H1 (cell line): ENCODE data around the gene FOSL1. TPM values are rescaled to one million over a fixed set of nuclear protein-coding genes. Genes with fewer than 3 reads are reported as not detected.
A peak's percentile ranks its signal among the peaks of the same experiment; 100 is the strongest.

Experiments
- CTCF ChIA-PET: fragments of 300-600 bp; sonication (Branson Sonifier 250); formaldehyde crosslinking; loops from one replicate; lab custom pipeline; 2021; ENCODE audit not compliant: partially characterized antibody; lab: Charles Lee
- POLR2A ChIA-PET: fragments of 300-600 bp; sonication (Branson Sonifier 250); formaldehyde crosslinking; loops from one replicate; lab custom pipeline; 2021; ENCODE audit warnings: inconsistent platforms; ENCODE audit not compliant: partially characterized antibody; lab: Charles Lee
- DNase-seq, 2 experiments: peaks; one replicate each; pipeline versions ENCODE4 v3.0.0 to v3.0.0-alpha.2; 2010 to 2022; ENCODE audit warnings: low spot score in 2 of 2, low read depth in 1 of 2, mixed read lengths in 1 of 2
- FAIRE-seq: peaks from 2 replicates; lab custom pipeline; 2011; peaks lifted over from hg19 to GRCh38; lab: Jason Lieb, UNC
- H2AFZ ChIP-seq: 2 replicates; pipeline ENCODE4 v1.8.1; 2012; ENCODE audit warnings: low read length, inconsistent platforms
- H2AK5ac ChIP-seq: 2 replicates; pipeline ENCODE4 v1.6.1; 2013; ENCODE audit warnings: low read depth, low read length
- H2BK120ac ChIP-seq: replicated peaks from 2 replicates; pipeline ENCODE3; 2013; ENCODE audit warnings: low read depth, low read length, inconsistent platforms
- H2BK12ac ChIP-seq: 2 replicates; pipeline ENCODE4 v1.6.1; 2013; ENCODE audit warnings: low read depth, low read length
- H2BK15ac ChIP-seq: 2 replicates; pipeline ENCODE4 v1.6.1; 2013; ENCODE audit warnings: low read length
- H2BK20ac ChIP-seq: 2 replicates; pipeline ENCODE4 v1.6.1; 2013; ENCODE audit warnings: low read length
- H2BK5ac ChIP-seq: 2 replicates; pipeline ENCODE4 v1.6.1; 2013; ENCODE audit warnings: low read depth, low read length
- H3K14ac ChIP-seq: 2 replicates; pipeline ENCODE4 v1.6.1; 2013; ENCODE audit warnings: inconsistent platforms; ENCODE audit not compliant: insufficient read length
- H3K18ac ChIP-seq: 2 replicates; pipeline ENCODE4 v1.6.1; 2013; ENCODE audit warnings: low read length; ENCODE audit errors: extremely low read depth
- H3K23ac ChIP-seq: 2 replicates; pipeline ENCODE4 v1.6.1; 2013; ENCODE audit warnings: inconsistent platforms; ENCODE audit not compliant: insufficient read length
- H3K23me2 ChIP-seq: 2 replicates; pipeline ENCODE4 v1.6.1; 2013; ENCODE audit warnings: low read depth, low read length
- H3K27ac ChIP-seq: 2 replicates; pipeline ENCODE4 v1.6.1; 2011; ENCODE audit warnings: low read depth, low read length, inconsistent platforms
- H3K27me3 ChIP-seq, 4 experiments: replicated peaks in 1 of 4; 1 replicate in 1 of 4; 2 replicates in 3 of 4; pipeline versions ENCODE4 v1.6.1 to v1.8.1; 2011 to 2013; ENCODE audit warnings: low read length in 3 of 4, mild to moderate bottlenecking in 3 of 4, inconsistent platforms in 2 of 4, mixed read lengths in 2 of 4, moderate library complexity in 1 of 4; ENCODE audit not compliant: control insufficient read depth in 3 of 4, insufficient read depth in 3 of 4; ENCODE audit errors: extremely low read depth in 1 of 4
- H3K36me3 ChIP-seq, 4 experiments: 2 replicates each; pipeline versions ENCODE4 v1.6.1 to v1.8.1; 2011 to 2013; ENCODE audit warnings: mild to moderate bottlenecking in 4 of 4, low read length in 3 of 4, moderate library complexity in 2 of 4, control low read depth in 1 of 4, inconsistent platforms in 1 of 4; ENCODE audit not compliant: insufficient read depth in 4 of 4, control insufficient read depth in 2 of 4
- H3K4ac ChIP-seq: replicated peaks from 2 replicates; pipeline ENCODE3; 2013; ENCODE audit warnings: low read length, low read depth, mixed read lengths, inconsistent platforms; ENCODE audit not compliant: insufficient read length
- H3K4me1 ChIP-seq, 4 experiments: replicated peaks in 1 of 4; 1 replicate in 1 of 4; 2 replicates in 3 of 4; pipeline versions ENCODE4 v1.6.1 to v1.8.1; 2011 to 2013; ENCODE audit warnings: low read length in 3 of 4, inconsistent platforms in 2 of 4, mixed read lengths in 1 of 4; ENCODE audit not compliant: insufficient read depth in 4 of 4, control insufficient read depth in 3 of 4
- H3K4me2 ChIP-seq, 2 experiments: 2 replicates each; pipeline versions ENCODE4 v1.6.1 to v1.8.1; 2011 to 2013; ENCODE audit warnings: low read depth in 2 of 2, low read length in 2 of 2, control low read depth in 1 of 2, inconsistent platforms in 1 of 2, mild to moderate bottlenecking in 1 of 2; ENCODE audit not compliant: insufficient read depth in 1 of 2
- H3K4me3 ChIP-seq, 4 experiments: fragments of 200-600, 300-600 bp in 1 of 4; sonication (generic), shearing (Covaris generic), sonication (Bioruptor Twin) in 1 of 4; 2 replicates each; pipeline versions ENCODE4 v1.5.1 to v1.8.1; 2011 to 2016; ENCODE audit warnings: low read length in 4 of 4, low read depth in 3 of 4, control low read depth in 2 of 4, inconsistent platforms in 2 of 4, mild to moderate bottlenecking in 2 of 4, mixed read lengths in 1 of 4, moderate library complexity in 1 of 4; ENCODE audit not compliant: insufficient read depth in 2 of 4; ENCODE audit errors: extremely low read depth in 1 of 4
- H3K56ac ChIP-seq: replicated peaks from 2 replicates; pipeline ENCODE3; 2013; ENCODE audit warnings: low read depth, mild to moderate bottlenecking, mixed read lengths, low read length, inconsistent platforms; ENCODE audit not compliant: insufficient read length
- H3K79me1 ChIP-seq: 2 replicates; pipeline ENCODE4 v1.6.1; 2013; ENCODE audit warnings: low read depth, low read length, control low read depth
- H3K79me2 ChIP-seq, 2 experiments: 2 replicates each; pipeline versions ENCODE4 v1.6.1 to v1.8.1; 2012 to 2013; ENCODE audit warnings: low read length in 2 of 2, mild to moderate bottlenecking in 2 of 2, inconsistent platforms in 1 of 2; ENCODE audit not compliant: insufficient read depth in 2 of 2, control insufficient read depth in 1 of 2
- H3K9ac ChIP-seq, 4 experiments: replicated peaks in 1 of 4; 1 replicate in 1 of 4; 2 replicates in 3 of 4; pipeline versions ENCODE4 v1.6.1 to v1.8.1; 2011 to 2013; ENCODE audit warnings: low read depth in 3 of 4, low read length in 3 of 4, control low read depth in 2 of 4, mild to moderate bottlenecking in 2 of 4, moderate library complexity in 2 of 4, inconsistent platforms in 1 of 4; ENCODE audit errors: extremely low read depth in 1 of 4
- H3K9me3 ChIP-seq, 2 experiments: 2 replicates each; pipeline versions ENCODE4 v1.6.1 to v1.8.1; 2012 to 2013; ENCODE audit warnings: mild to moderate bottlenecking in 2 of 2, moderate library complexity in 2 of 2, control low read depth in 1 of 2, inconsistent platforms in 1 of 2, low read depth in 1 of 2, low read length in 1 of 2, mixed read lengths in 1 of 2; ENCODE audit not compliant: insufficient read depth in 2 of 2
- H4K20me1 ChIP-seq, 2 experiments: replicated peaks in 1 of 2; 2 replicates each; pipeline versions ENCODE3 to v1.8.1; 2011 to 2013; ENCODE audit warnings: inconsistent platforms in 2 of 2, low read length in 2 of 2, mild to moderate bottlenecking in 1 of 2; ENCODE audit not compliant: insufficient read depth in 2 of 2, control insufficient read depth in 1 of 2
- H4K5ac ChIP-seq: 2 replicates; pipeline ENCODE4 v1.6.1; 2013; ENCODE audit warnings: low read length, low read depth, mixed read lengths, inconsistent platforms; ENCODE audit not compliant: insufficient read length
- H4K8ac ChIP-seq: 2 replicates; pipeline ENCODE4 v1.8.0; 2013; ENCODE audit warnings: mild to moderate bottlenecking, moderate library complexity, low read length, inconsistent platforms; ENCODE audit not compliant: insufficient read depth; ENCODE audit errors: extremely low read depth
- H4K91ac ChIP-seq: replicated peaks from 2 replicates; pipeline ENCODE3; 2013; ENCODE audit warnings: low read length, mixed read lengths, inconsistent platforms; ENCODE audit not compliant: insufficient read length
- EGR1 ChIP-seq: IDR thresholded peaks from 2 replicates; pipeline ENCODE4 v1.6.1; 2011; ENCODE audit warnings: low read depth, low read length, borderline replicate concordance
- POLR2A ChIP-seq, 2 experiments: IDR thresholded peaks; 1 replicate in 1 of 2; 2 replicates in 1 of 2; pipeline ENCODE4 v1.6.1; 2011; ENCODE audit warnings: low read depth in 2 of 2, low read length in 2 of 2, mild to moderate bottlenecking in 2 of 2; ENCODE audit errors: control extremely low read depth in 1 of 2
- WGBS, 2 experiments: shearing (Covaris generic) in 1 of 2; methylation state at CpG; one replicate each; pipeline versions ENCODE4 v1.1.6 to v1.1.7; 2013 to 2015; ENCODE audit warnings: low lambda C conversion rate in 2 of 2, mixed read lengths in 2 of 2, inconsistent platforms in 1 of 2, low coverage in 1 of 2, missing lambda C conversion rate in 1 of 2; ENCODE audit not compliant: insufficient replicate concordance in 2 of 2, insufficient coverage in 1 of 2, insufficient read length in 1 of 2; ENCODE audit errors: extremely low coverage in 1 of 2, missing lambda C conversion rate in 1 of 2; 5-methylcytosine and 5-hydroxymethylcytosine counted together
- polyA plus RNA-seq, 7 experiments: library from polyadenylated mRNA; depleted of rRNA in 3 of 7; stranded (reverse) in 5 of 7; unstranded in 2 of 7; fragments of >200 nt in 5 of 7; fragments of 200-250 nt in 2 of 7; gene quantifications; 1 replicate in 5 of 7; 2 replicates in 1 of 7; 4 replicates in 1 of 7; pipeline versions ENCODE4 v1.2.1 to v1.2.3, GENCODE V29; 2011 to 2013; ENCODE audit warnings: missing spikeins in 2 of 7, mixed read lengths in 2 of 7
- total RNA-seq: library from RNA; stranded (reverse); fragmentation: NEBNext Ultra II Directional; extraction: Animal tissue kit (Norgen Biotek cat#: 25700); gene quantifications from 2 replicates; pipeline ENCODE4 v1.2.1, GENCODE V29; 2021

The FOSL1 gene
- total and polyA plus RNA-seq, 2 of the 8 experiments (the other 6 are each of a cell fraction or from before 2014, with no cell fraction given) = 6.3 to 7.2 TPM

- Histone ChIP-seq H2BK20ac (no peak overlapping the region), H2BK120ac (no peak overlapping the region), H3K9me3 (no peaks in the 10 kb centered on the region), H3K79me1 (no peaks in the 10 kb centered on the region; the same call in 1 of the 2 replicates), H3K27me3 (peaks cover 0 to 32% (median 15%) of the 10 kb centered on the region in 4 experiments; a peak in 4 of 7 replicates), H2BK15ac (no peak overlapping the region), H2BK5ac (no peak overlapping the region), H3K4me3 (no peak overlapping the region), H3K36me3 (peaks cover 0 to 14% (median 9%) of the 10 kb centered on the region in 4 experiments), H3K9ac (no peak overlapping the region), H3K27ac (no peak overlapping the region), H4K5ac (no peak overlapping the region), H2AK5ac (no peak overlapping the region), H2BK12ac (no peak overlapping the region), H2AFZ (no peak overlapping the region), H3K18ac (no peak overlapping the region), H3K4me1 (peaks cover 0 to 10% (median 3%) of the 10 kb centered on the region in 4 experiments; a peak in 5 of 7 replicates), H3K4ac (no peak overlapping the region)
- CTCF ChIA-PET = interaction anchor here (0.7 to 8.9 kb wide), 9 partner anchors 9 to 143 kb away, joined by 3 to 210 read pairs (median 5); partner anchors contain the start of genes CCDC85B, CFL1, CST6 and CTSW
- FAIRE-seq (no peak), DNase-seq (no peak)
- POLR2A ChIA-PET = interaction anchor here (1.2 to 39.7 kb wide), 6 partner anchors 6 to 139 kb away, joined by 4 to 1071 read pairs (median 6); partner anchors contain the start of genes BANF1, CCDC85B, CFL1 and CTSW
- TF ChIP-seq POLR2A (IDR thresholded peaks at IDR 0.05; ENCODE audit: control extremely low read depth in 1 of 2, low read depth in 2 of 2, low read length in 2 of 2) (peak in 1 of 2 experiments; percentile 9; a peak in 1 of 3 replicates), EGR1 (no peak)
- TF ChIP-seq, all 59 proteins: peak for 1
- Histone ChIP-seq H3K79me2 (no peaks in the 10 kb centered on the region), H4K20me1 (peaks cover 0 to 2% of the 10 kb centered on the region in 2 experiments), H3K23ac (no peak overlapping the region), H3K56ac (no peak overlapping the region), H3K14ac (no peak overlapping the region), H3K4me2 (no peak overlapping the region; a peak in 1 of 4 replicates), H3K23me2 (peaks cover 9% of the 10 kb centered on the region; the same call in 1 of the 2 replicates), H4K91ac (no peak overlapping the region), H4K8ac (no peak overlapping the region)
- 79% methylated on average over 3 of the region's 3 CpGs; no CpG with 5 or more reads in 1 of the 2 experiments for WGBS, 2 experiments
These were observed 31.3 kb downstream of the FOSL1 start for GRCh38 chr11:65868907-65869306.
